DND-41 (cell line): ENCODE data around the gene ACBD4.
A peak's percentile ranks its signal among the peaks of the same experiment; 100 is the strongest.

Experiments
- CTCF ChIP-seq: IDR thresholded peaks from 2 replicates; pipeline ENCODE4 v1.5.1; 2012; ENCODE audit warnings: borderline replicate concordance, low read length, moderate library complexity, mild to moderate bottlenecking; ENCODE audit not compliant: poor library complexity, severe bottlenecking; ENCODE audit errors: extremely low read depth
- EZH2 ChIP-seq: IDR thresholded peaks from 3 replicates; pipeline ENCODE4 v1.6.1; 2012; ENCODE audit warnings: borderline replicate concordance, low read depth, mild to moderate bottlenecking, moderate library complexity, low read length, inconsistent platforms; ENCODE audit not compliant: severe bottlenecking

- TF ChIP-seq CTCF (peak; percentile 22), EZH2 (no peak)
Measured at GRCh38 chr17:45110676-45111611, 24.5 kb upstream of the ACBD4 start.
